ENCODE results near the gene ZAR1L.
A peak's percentile ranks its signal among the peaks of the same experiment; 100 is the strongest.

ZAR1L gene

DNA sequence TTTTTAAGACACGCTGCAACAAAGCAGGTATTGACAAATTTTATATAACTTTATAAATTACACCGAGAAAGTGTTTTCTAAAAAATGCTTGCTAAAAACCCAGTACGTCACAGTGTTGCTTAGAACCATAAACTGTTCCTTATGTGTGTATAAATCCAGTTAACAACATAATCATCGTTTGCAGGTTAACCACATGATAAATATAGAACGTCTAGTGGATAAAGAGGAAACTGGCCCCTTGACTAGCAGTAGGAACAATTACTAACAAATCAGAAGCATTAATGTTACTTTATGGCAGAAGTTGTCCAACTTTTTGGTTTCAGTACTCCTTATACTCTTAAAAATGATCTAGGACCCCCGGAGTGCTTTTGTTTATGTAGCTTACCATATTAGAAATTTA is 1.3 kb upstream of the ZAR1L start:
- H2BK120ac ChIP-seq (ENCODE audit: low read depth, low read length) = no peak overlapping the region
- peak overlapping the region; percentile 68 for H3K4me2 ChIP-seq (ENCODE audit: insufficient read depth, low read length, poor library complexity, severe bottlenecking)
- DNase-seq (ENCODE audit: low spot score) = no peak
- H2BK15ac ChIP-seq (ENCODE audit: low read length) = no peak overlapping the region
- H3K4me1 ChIP-seq (ENCODE audit: control insufficient read depth in 2 of 2, insufficient read depth in 1 of 2, low read depth in 1 of 2, low read length in 2 of 2) = peaks cover 0 to 4% of the 10 kb centered on the region in 2 donors
- no peak overlapping the region for H4K91ac ChIP-seq (ENCODE audit: low read depth, low read length, poor library complexity)
- H3K36me3 ChIP-seq (replicated peaks in 1 of 2; ENCODE audit: control insufficient read depth in 2 of 2, insufficient read depth in 2 of 2, low read length in 2 of 2) = peaks cover 6 to 47% of the 10 kb centered on the region in 2 donors
- no peak overlapping the region for H3K27ac ChIP-seq (replicated peaks; ENCODE audit: low read length)
- no peak overlapping the region for H3K4ac ChIP-seq (ENCODE audit: low read length)
- peak overlapping the region in 1 of 2 donors; percentile 86 for H3K4me3 ChIP-seq (ENCODE audit: low read length in 2 of 2)
- H2BK5ac ChIP-seq (ENCODE audit: low read length) = no peak overlapping the region
- no peak overlapping the region for H3K14ac ChIP-seq (ENCODE audit: low read length)
- peak overlapping the region; percentile 97 for H2AFZ ChIP-seq (ENCODE audit: low read length)
- H3K18ac ChIP-seq (ENCODE audit: low read length) = no peak overlapping the region
- no peak overlapping the region for H4K8ac ChIP-seq (ENCODE audit: low read depth, low read length)
- no peaks in the 10 kb centered on the region for H3K9me3 ChIP-seq (replicated peaks in 1 of 2; ENCODE audit: control insufficient read depth in 2 of 2, insufficient read depth in 1 of 2, low read depth in 1 of 2, low read length in 2 of 2)
- no peaks in the 10 kb centered on the region for H3K79me1 ChIP-seq (ENCODE audit: low read depth, low read length)
- H3K9ac ChIP-seq (ENCODE audit: low read depth, low read length, poor library complexity) = no peak overlapping the region
- WGBS, 2 donors (ENCODE audit: extremely low coverage in 2 of 2, insufficient read length in 2 of 2, insufficient replicate concordance in 1 of 2) = no CpG with 5 or more reads among the region's 6 CpGs
- no peak overlapping the region for H3K23ac ChIP-seq (ENCODE audit: low read depth, low read length, poor library complexity)
- no peak overlapping the region for H2AK5ac ChIP-seq (ENCODE audit: low read depth, low read length)
- H2BK12ac ChIP-seq (ENCODE audit: low read length) = no peak overlapping the region
- H3K27me3 ChIP-seq (ENCODE audit: control insufficient read depth in 3 of 3, insufficient read depth in 3 of 3, low read depth in 1 of 3, low read length in 3 of 3) = no peaks in the 10 kb centered on the region

GRCh38 chr13:32316028-32316339 is 821 bp upstream of the ZAR1L start:
- no CpG with 5 or more reads among the region's 13 CpGs for WGBS, 2 donors (ENCODE audit: extremely low coverage in 2 of 2, insufficient read length in 2 of 2, insufficient replicate concordance in 1 of 2)
- Histone ChIP-seq H3K4me3 (ENCODE audit: low read length in 2 of 2) (peak overlapping the region; percentile 86 to 88), H4K8ac (ENCODE audit: low read depth, low read length) (no peak overlapping the region), H2AFZ (ENCODE audit: low read length) (peak overlapping the region; percentile 97), H3K36me3 (replicated peaks in 1 of 2; ENCODE audit: control insufficient read depth in 2 of 2, insufficient read depth in 2 of 2, low read length in 2 of 2) (peaks cover 6 to 42% of the 10 kb centered on the region in 2 donors), H3K27me3 (ENCODE audit: control insufficient read depth in 3 of 3, insufficient read depth in 3 of 3, low read depth in 1 of 3, low read length in 3 of 3) (no peaks in the 10 kb centered on the region), H3K4me2 (ENCODE audit: insufficient read depth, low read length, poor library complexity, severe bottlenecking) (peak overlapping the region; percentile 68), H3K79me1 (ENCODE audit: low read depth, low read length) (no peaks in the 10 kb centered on the region), H3K14ac (ENCODE audit: low read length) (peak overlapping the region; percentile 83), H2BK12ac (ENCODE audit: low read length) (no peak overlapping the region), H3K18ac (ENCODE audit: low read length) (peak overlapping the region; percentile 62), H2BK120ac (ENCODE audit: low read depth, low read length) (no peak overlapping the region), H3K4ac (ENCODE audit: low read length) (no peak overlapping the region), H4K91ac (ENCODE audit: low read depth, low read length, poor library complexity) (no peak overlapping the region), H2BK5ac (ENCODE audit: low read length) (no peak overlapping the region), H3K9me3 (replicated peaks in 1 of 2; ENCODE audit: control insufficient read depth in 2 of 2, insufficient read depth in 1 of 2, low read depth in 1 of 2, low read length in 2 of 2) (no peaks in the 10 kb centered on the region), H3K4me1 (ENCODE audit: control insufficient read depth in 2 of 2, insufficient read depth in 1 of 2, low read depth in 1 of 2, low read length in 2 of 2) (peaks cover 0 to 4% of the 10 kb centered on the region in 2 donors), H3K23ac (ENCODE audit: low read depth, low read length, poor library complexity) (no peak overlapping the region), H3K9ac (ENCODE audit: low read depth, low read length, poor library complexity) (peak overlapping the region; percentile 70), H2BK15ac (ENCODE audit: low read length) (no peak overlapping the region), H2AK5ac (ENCODE audit: low read depth, low read length) (no peak overlapping the region), H3K27ac (replicated peaks; ENCODE audit: low read length) (peak overlapping the region; percentile 93)
- no peak for DNase-seq (ENCODE audit: low spot score)

DNA sequence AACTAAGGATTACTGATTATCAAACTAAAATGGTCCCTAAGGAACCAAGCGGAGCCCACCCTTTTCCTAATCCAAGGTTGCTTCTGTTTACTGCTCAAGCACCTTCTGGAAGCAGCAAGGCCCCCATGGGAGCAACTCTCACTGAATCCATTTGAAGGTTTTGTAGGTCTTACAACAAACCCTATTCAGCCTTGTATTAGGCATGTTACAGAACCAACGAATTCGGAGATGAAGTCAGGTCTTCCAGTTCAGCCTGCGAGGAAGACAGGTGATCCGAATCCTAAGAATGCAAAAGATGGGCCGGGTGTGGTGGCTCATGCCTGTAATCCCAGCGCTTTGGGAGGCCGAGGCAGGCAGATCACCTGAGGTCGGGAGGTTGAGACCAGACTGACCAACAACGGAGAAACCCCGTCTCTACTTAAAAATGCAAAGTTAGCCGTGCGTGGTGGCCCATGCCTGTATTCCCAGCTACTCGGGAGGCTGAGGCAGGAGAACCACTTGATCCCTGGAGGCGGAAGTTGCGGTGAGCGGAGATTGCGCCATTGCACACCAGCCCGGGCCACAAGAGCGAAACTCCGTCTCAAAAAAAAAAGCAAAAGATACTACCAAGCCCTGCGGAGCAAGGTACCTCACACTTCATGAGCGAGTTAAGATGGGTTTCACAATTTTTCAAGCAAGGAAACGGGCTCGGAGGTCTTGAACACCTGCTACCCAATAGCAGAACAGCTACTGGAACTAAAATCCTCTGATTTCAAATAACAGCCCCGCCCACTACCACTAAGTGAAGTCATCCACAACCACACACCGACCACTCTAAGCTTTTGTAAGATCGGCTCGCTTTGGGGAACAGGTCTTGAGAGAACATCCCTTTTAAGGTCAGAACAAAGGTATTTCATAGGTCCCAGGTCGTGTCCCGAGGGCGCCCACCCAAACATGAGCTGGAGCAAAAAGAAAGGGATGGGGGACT is 609 bp downstream of the ZAR1L start:
- Histone ChIP-seq H3K14ac (ENCODE audit: low read length) (no peak overlapping the region), H4K91ac (ENCODE audit: low read depth, low read length, poor library complexity) (no peak overlapping the region), H3K9ac (ENCODE audit: low read depth, low read length, poor library complexity) (peak overlapping the region; percentile 83), H4K8ac (ENCODE audit: low read depth, low read length) (no peak overlapping the region), H2BK5ac (ENCODE audit: low read length) (no peak overlapping the region), H2AFZ (ENCODE audit: low read length) (peak overlapping the region; percentile 97), H3K9me3 (replicated peaks in 1 of 2; ENCODE audit: control insufficient read depth in 2 of 2, insufficient read depth in 1 of 2, low read depth in 1 of 2, low read length in 2 of 2) (no peaks in the 10 kb centered on the region), H2AK5ac (ENCODE audit: low read depth, low read length) (no peak overlapping the region), H2BK12ac (ENCODE audit: low read length) (no peak overlapping the region), H3K23ac (ENCODE audit: low read depth, low read length, poor library complexity) (peak overlapping the region; percentile 29), H2BK120ac (ENCODE audit: low read depth, low read length) (no peak overlapping the region), H3K27ac (replicated peaks; ENCODE audit: low read length) (peak overlapping the region; percentile 93), H3K18ac (ENCODE audit: low read length) (peak overlapping the region; percentile 92), H3K4ac (ENCODE audit: low read length) (no peak overlapping the region), H3K27me3 (ENCODE audit: control insufficient read depth in 3 of 3, insufficient read depth in 3 of 3, low read depth in 1 of 3, low read length in 3 of 3) (no peaks in the 10 kb centered on the region), H3K4me1 (ENCODE audit: control insufficient read depth in 2 of 2, insufficient read depth in 1 of 2, low read depth in 1 of 2, low read length in 2 of 2) (peaks cover 0 to 4% of the 10 kb centered on the region in 2 donors), H3K4me3 (ENCODE audit: low read length in 2 of 2) (peak overlapping the region; percentile 86 to 88), H2BK15ac (ENCODE audit: low read length) (no peak overlapping the region), H3K36me3 (replicated peaks in 1 of 2; ENCODE audit: control insufficient read depth in 2 of 2, insufficient read depth in 2 of 2, low read length in 2 of 2) (peaks cover 0 to 27% of the 10 kb centered on the region in 2 donors), H3K4me2 (ENCODE audit: insufficient read depth, low read length, poor library complexity, severe bottlenecking) (peak overlapping the region; percentile 68), H3K79me1 (ENCODE audit: low read depth, low read length) (no peaks in the 10 kb centered on the region)
- peak; percentile 8 for DNase-seq (ENCODE audit: low spot score)
- WGBS, 2 donors (ENCODE audit: extremely low coverage in 2 of 2, insufficient read length in 2 of 2, insufficient replicate concordance in 1 of 2) = no CpG with 5 or more reads among the region's 32 CpGs

GRCh38 chr13:32311188-32311897 is 3.8 kb downstream of the ZAR1L start:
- no peak overlapping the region for H3K4me2 ChIP-seq (ENCODE audit: insufficient read depth, low read length, poor library complexity, severe bottlenecking)
- no peak for DNase-seq (ENCODE audit: low spot score)
- peak overlapping the region; percentile 89 for H2BK15ac ChIP-seq (ENCODE audit: low read length)
- no peak overlapping the region for H2BK120ac ChIP-seq (ENCODE audit: low read depth, low read length)
- H3K14ac ChIP-seq (ENCODE audit: low read length) = no peak overlapping the region
- H2BK5ac ChIP-seq (ENCODE audit: low read length) = no peak overlapping the region
- H3K27me3 ChIP-seq (ENCODE audit: control insufficient read depth in 3 of 3, insufficient read depth in 3 of 3, low read depth in 1 of 3, low read length in 3 of 3) = no peaks in the 10 kb centered on the region
- peak overlapping the region; percentile 63 for H3K9ac ChIP-seq (ENCODE audit: low read depth, low read length, poor library complexity)
- H3K4ac ChIP-seq (ENCODE audit: low read length) = peak overlapping the region; percentile 37
- no peak overlapping the region for H3K27ac ChIP-seq (replicated peaks; ENCODE audit: low read length)
- peak overlapping the region; percentile 48 for H3K18ac ChIP-seq (ENCODE audit: low read length)
- H3K23ac ChIP-seq (ENCODE audit: low read depth, low read length, poor library complexity) = no peak overlapping the region
- H3K4me1 ChIP-seq (ENCODE audit: control insufficient read depth in 2 of 2, insufficient read depth in 1 of 2, low read depth in 1 of 2, low read length in 2 of 2) = peaks cover 0 to 4% of the 10 kb centered on the region in 2 donors
- no peak overlapping the region for H4K91ac ChIP-seq (ENCODE audit: low read depth, low read length, poor library complexity)
- H2BK12ac ChIP-seq (ENCODE audit: low read length) = peak overlapping the region; percentile 30
- peak overlapping the region; percentile 49 for H2AFZ ChIP-seq (ENCODE audit: low read length)
- H3K4me3 ChIP-seq (ENCODE audit: low read length in 2 of 2) = no peak overlapping the region
- no CpG with 5 or more reads among the region's 36 CpGs for WGBS, 2 donors (ENCODE audit: extremely low coverage in 2 of 2, insufficient read length in 2 of 2, insufficient replicate concordance in 1 of 2)
- no peak overlapping the region for H4K8ac ChIP-seq (ENCODE audit: low read depth, low read length)
- no peaks in the 10 kb centered on the region for H3K9me3 ChIP-seq (replicated peaks in 1 of 2; ENCODE audit: control insufficient read depth in 2 of 2, insufficient read depth in 1 of 2, low read depth in 1 of 2, low read length in 2 of 2)
- H3K36me3 ChIP-seq (replicated peaks in 1 of 2; ENCODE audit: control insufficient read depth in 2 of 2, insufficient read depth in 2 of 2, low read length in 2 of 2) = no peaks in the 10 kb centered on the region
- peak overlapping the region; percentile 90 for H2AK5ac ChIP-seq (ENCODE audit: low read depth, low read length)
- no peaks in the 10 kb centered on the region for H3K79me1 ChIP-seq (ENCODE audit: low read depth, low read length)

Data from neuronal stem cell (in vitro differentiated cells).